HepG2 (cell line): ENCODE results near the gene SNAPIN. TPM values are rescaled to one million over a fixed set of nuclear protein-coding genes. Genes with fewer than 3 reads are reported as not detected.
A peak's percentile ranks its signal among the peaks of the same experiment; 100 is the strongest.

Source experiments
- ARNT2 ChIP-seq: sonication (generic); formaldehyde crosslinking; IDR thresholded peaks from 2 replicates; pipeline ENCODE4 v1.8.0; 2022; ENCODE audit warnings: mild to moderate bottlenecking, low read depth, missing genetic modification reagents, moderate library complexity
- HNF4G ChIP-seq, 2 experiments: sonication (generic) in 1 of 2; formaldehyde crosslinking in 1 of 2; IDR thresholded peaks; 2 replicates each; pipeline versions ENCODE4 v1.4.0 to v1.6.1; 2011 to 2020; ENCODE audit warnings: borderline replicate concordance in 2 of 2, low read depth in 2 of 2, mild to moderate bottlenecking in 2 of 2, low read length in 1 of 2, missing genetic modification reagents in 1 of 2, moderate library complexity in 1 of 2
- MLLT10 ChIP-seq: sonication (generic); formaldehyde crosslinking; IDR thresholded peaks from 2 replicates; pipeline ENCODE4 v1.4.0; 2020; ENCODE audit warnings: missing genetic modification reagents
- TOE1 ChIP-seq: sonication (generic); formaldehyde crosslinking; IDR thresholded peaks from 2 replicates; pipeline ENCODE4 v1.4.0; 2020; ENCODE audit warnings: mild to moderate bottlenecking, missing genetic modification reagents
- ZFP82 ChIP-seq: sonication (generic); formaldehyde crosslinking; IDR thresholded peaks from 2 replicates; pipeline ENCODE4 v1.5.1; 2020; ENCODE audit warnings: mild to moderate bottlenecking, missing genetic modification reagents, borderline replicate concordance
- ZNF337 ChIP-seq: sonication (generic); formaldehyde crosslinking; IDR thresholded peaks from 2 replicates; pipeline ENCODE4 v1.5.1; 2020; ENCODE audit warnings: missing genetic modification reagents, low read depth, mild to moderate bottlenecking, borderline replicate concordance
- ZNF567 ChIP-seq: sonication (generic); formaldehyde crosslinking; IDR thresholded peaks from 2 replicates; pipeline ENCODE4 v1.8.1; 2023; ENCODE audit warnings: mild to moderate bottlenecking, missing genetic modification reagents, borderline replicate concordance
- ZNF746 ChIP-seq: sonication (generic); formaldehyde crosslinking; IDR thresholded peaks from 2 replicates; pipeline ENCODE4 v1.8.0; 2022; ENCODE audit warnings: mild to moderate bottlenecking, missing genetic modification reagents
- ZNF790 ChIP-seq: sonication (generic); formaldehyde crosslinking; IDR thresholded peaks from 2 replicates; pipeline ENCODE4 v1.8.0; 2022; ENCODE audit warnings: missing genetic modification reagents, mild to moderate bottlenecking, borderline replicate concordance
- polyA plus RNA-seq, 8 experiments: library from polyadenylated mRNA; depleted of rRNA in 3 of 8; stranded (reverse) in 7 of 8; unstranded in 1 of 8; fragments of >200 nt; fragmentation: Illumina TruSeq in 4 of 8; extraction: Trizol in 4 of 8; gene quantifications; 2 replicates each; pipeline versions ENCODE4 v1.2.1 to v1.2.3, GENCODE V29; 2011 to 2016; ENCODE audit warnings: low read depth in 4 of 8, missing spikeins in 1 of 8, mixed read lengths in 1 of 8; ENCODE audit not compliant: insufficient read depth in 1 of 8
- total RNA-seq, 5 experiments: library from RNA; depleted of rRNA; stranded (reverse); fragments of >200 nt; fragmentation: Illumina TruSeq; extraction: Trizol; gene quantifications; 2 replicates each; pipeline ENCODE4 v1.2.3, GENCODE V29; 2016; ENCODE audit warnings: low read depth in 1 of 5
- TF ChIP-seq, protein P1 (sequence below): sonication (generic); formaldehyde crosslinking; IDR thresholded peaks from 2 replicates; pipeline ENCODE4 v1.4.0; 2020; ENCODE audit warnings: missing genetic modification reagents
- TF ChIP-seq, protein P2 (sequence below): sonication (generic); formaldehyde crosslinking; IDR thresholded peaks from 2 replicates; pipeline ENCODE4 v1.5.0; 2020; ENCODE audit warnings: mild to moderate bottlenecking, low read depth, missing genetic modification reagents, borderline replicate concordance
- TF ChIP-seq, protein P3 (sequence below): sonication (generic); formaldehyde crosslinking; IDR thresholded peaks from 2 replicates; pipeline ENCODE4 v1.9.0; 2021; ENCODE audit warnings: missing genetic modification reagents, mild to moderate bottlenecking, borderline replicate concordance
- TF ChIP-seq, protein P4 (sequence below): sonication (generic); formaldehyde crosslinking; IDR thresholded peaks from 2 replicates; pipeline ENCODE4 v1.4.0; 2020; ENCODE audit warnings: missing genetic modification reagents
- TF ChIP-seq, protein P5 (sequence below): sonication (generic); formaldehyde crosslinking; IDR thresholded peaks from 2 replicates; pipeline ENCODE4 v1.4.0; 2020; ENCODE audit warnings: missing genetic modification reagents
- TF ChIP-seq, protein P6 (sequence below): sonication (generic); formaldehyde crosslinking; IDR thresholded peaks from 2 replicates; pipeline ENCODE4 v1.4.0; 2020; ENCODE audit warnings: missing genetic modification reagents

The SNAPIN gene
- total and polyA plus RNA-seq, 2 of the 13 experiments (the other 11 are each of a cell fraction or from before 2014, with no cell fraction given) = 23.9 to 25.7 TPM

DNA sequence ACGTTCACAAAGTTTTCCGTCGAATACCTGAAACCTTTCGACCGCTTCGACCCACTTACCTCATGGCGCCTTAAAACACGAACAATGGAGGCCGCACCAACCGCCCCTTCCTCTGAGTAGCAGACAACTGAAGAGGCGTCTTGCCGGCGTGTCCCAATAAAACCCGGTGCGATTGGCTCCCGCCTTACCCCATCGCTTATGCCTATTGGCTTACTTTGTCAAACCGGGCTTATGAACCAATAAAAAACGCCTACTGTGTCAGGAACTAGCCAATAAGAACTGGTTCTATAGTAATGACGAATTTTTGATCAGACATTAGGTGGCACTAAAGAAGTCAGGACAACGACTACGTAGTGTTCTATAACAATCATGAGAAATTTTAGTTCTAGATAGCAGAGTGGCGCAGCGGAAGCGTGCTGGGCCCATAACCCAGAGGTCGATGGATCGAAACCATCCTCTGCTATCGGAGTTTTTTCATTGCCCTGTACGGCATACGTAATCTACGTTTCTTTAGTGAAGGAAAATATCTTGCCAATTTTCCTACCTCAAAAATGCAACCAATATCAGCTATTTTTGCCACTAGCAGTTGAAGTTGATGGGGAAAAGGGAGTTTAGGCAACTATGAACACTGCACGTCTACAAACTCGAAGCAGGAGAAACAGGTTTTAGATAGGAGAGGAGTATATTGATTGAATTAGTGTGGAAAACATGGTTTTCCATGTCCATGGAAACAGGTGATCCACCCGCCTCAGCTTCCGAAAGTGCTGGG lies 12.5 kb downstream of the SNAPIN start, which contains the start of gene ILF2 (continued):
- TF ChIP-seq, protein P1, sequence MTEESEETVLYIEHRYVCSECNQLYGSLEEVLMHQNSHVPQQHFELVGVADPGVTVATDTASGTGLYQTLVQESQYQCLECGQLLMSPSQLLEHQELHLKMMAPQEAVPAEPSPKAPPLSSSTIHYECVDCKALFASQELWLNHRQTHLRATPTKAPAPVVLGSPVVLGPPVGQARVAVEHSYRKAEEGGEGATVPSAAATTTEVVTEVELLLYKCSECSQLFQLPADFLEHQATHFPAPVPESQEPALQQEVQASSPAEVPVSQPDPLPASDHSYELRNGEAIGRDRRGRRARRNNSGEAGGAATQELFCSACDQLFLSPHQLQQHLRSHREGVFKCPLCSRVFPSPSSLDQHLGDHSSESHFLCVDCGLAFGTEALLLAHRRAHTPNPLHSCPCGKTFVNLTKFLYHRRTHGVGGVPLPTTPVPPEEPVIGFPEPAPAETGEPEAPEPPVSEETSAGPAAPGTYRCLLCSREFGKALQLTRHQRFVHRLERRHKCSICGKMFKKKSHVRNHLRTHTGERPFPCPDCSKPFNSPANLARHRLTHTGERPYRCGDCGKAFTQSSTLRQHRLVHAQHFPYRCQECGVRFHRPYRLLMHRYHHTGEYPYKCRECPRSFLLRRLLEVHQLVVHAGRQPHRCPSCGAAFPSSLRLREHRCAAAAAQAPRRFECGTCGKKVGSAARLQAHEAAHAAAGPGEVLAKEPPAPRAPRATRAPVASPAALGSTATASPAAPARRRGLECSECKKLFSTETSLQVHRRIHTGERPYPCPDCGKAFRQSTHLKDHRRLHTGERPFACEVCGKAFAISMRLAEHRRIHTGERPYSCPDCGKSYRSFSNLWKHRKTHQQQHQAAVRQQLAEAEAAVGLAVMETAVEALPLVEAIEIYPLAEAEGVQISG (CRISPR knock-in tag) = peak; percentile 26; the same call in 1 of the 2 replicates
- TF ChIP-seq, protein P2, sequence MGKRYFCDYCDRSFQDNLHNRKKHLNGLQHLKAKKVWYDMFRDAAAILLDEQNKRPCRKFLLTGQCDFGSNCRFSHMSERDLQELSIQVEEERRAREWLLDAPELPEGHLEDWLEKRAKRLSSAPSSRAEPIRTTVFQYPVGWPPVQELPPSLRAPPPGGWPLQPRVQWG = no peak
- TF ChIP-seq MLLT10 (no peak), ZNF790 (CRISPR knock-in tag) (no peak), ZFP82 (CRISPR knock-in tag) (peak; percentile 87), TOE1 (CRISPR knock-in tag) (no peak), HNF4G (IDR thresholded peaks at IDR 0.05; ENCODE audit: borderline replicate concordance, low read depth, low read length) (no peak), HNF4G (CRISPR knock-in tag; IDR thresholded peaks at IDR 0.05; ENCODE audit: borderline replicate concordance, low read depth) (no peak), ZNF746 (CRISPR knock-in tag) (no peak), ARNT2 (CRISPR knock-in tag) (no peak), ZNF567 (no peak; the same call in 1 of the 2 replicates), ZNF337 (CRISPR knock-in tag) (no peak)
- TF ChIP-seq, protein P3, sequence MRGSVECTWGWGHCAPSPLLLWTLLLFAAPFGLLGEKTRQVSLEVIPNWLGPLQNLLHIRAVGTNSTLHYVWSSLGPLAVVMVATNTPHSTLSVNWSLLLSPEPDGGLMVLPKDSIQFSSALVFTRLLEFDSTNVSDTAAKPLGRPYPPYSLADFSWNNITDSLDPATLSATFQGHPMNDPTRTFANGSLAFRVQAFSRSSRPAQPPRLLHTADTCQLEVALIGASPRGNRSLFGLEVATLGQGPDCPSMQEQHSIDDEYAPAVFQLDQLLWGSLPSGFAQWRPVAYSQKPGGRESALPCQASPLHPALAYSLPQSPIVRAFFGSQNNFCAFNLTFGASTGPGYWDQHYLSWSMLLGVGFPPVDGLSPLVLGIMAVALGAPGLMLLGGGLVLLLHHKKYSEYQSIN = no peak
- TF ChIP-seq, protein P4, sequence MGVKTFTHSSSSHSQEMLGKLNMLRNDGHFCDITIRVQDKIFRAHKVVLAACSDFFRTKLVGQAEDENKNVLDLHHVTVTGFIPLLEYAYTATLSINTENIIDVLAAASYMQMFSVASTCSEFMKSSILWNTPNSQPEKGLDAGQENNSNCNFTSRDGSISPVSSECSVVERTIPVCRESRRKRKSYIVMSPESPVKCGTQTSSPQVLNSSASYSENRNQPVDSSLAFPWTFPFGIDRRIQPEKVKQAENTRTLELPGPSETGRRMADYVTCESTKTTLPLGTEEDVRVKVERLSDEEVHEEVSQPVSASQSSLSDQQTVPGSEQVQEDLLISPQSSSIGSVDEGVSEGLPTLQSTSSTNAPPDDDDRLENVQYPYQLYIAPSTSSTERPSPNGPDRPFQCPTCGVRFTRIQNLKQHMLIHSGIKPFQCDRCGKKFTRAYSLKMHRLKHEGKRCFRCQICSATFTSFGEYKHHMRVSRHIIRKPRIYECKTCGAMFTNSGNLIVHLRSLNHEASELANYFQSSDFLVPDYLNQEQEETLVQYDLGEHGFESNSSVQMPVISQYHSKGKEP (CRISPR knock-in tag) = no peak
- TF ChIP-seq, protein P5, sequence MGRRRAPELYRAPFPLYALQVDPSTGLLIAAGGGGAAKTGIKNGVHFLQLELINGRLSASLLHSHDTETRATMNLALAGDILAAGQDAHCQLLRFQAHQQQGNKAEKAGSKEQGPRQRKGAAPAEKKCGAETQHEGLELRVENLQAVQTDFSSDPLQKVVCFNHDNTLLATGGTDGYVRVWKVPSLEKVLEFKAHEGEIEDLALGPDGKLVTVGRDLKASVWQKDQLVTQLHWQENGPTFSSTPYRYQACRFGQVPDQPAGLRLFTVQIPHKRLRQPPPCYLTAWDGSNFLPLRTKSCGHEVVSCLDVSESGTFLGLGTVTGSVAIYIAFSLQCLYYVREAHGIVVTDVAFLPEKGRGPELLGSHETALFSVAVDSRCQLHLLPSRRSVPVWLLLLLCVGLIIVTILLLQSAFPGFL = no peak
- TF ChIP-seq, protein P6, sequence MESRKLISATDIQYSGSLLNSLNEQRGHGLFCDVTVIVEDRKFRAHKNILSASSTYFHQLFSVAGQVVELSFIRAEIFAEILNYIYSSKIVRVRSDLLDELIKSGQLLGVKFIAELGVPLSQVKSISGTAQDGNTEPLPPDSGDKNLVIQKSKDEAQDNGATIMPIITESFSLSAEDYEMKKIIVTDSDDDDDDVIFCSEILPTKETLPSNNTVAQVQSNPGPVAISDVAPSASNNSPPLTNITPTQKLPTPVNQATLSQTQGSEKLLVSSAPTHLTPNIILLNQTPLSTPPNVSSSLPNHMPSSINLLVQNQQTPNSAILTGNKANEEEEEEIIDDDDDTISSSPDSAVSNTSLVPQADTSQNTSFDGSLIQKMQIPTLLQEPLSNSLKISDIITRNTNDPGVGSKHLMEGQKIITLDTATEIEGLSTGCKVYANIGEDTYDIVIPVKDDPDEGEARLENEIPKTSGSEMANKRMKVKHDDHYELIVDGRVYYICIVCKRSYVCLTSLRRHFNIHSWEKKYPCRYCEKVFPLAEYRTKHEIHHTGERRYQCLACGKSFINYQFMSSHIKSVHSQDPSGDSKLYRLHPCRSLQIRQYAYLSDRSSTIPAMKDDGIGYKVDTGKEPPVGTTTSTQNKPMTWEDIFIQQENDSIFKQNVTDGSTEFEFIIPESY = no peak
